Gastroesophageal sphincter (tissue), 3 donors: ENCODE measurements around the gene PCSK4.

Experiments used
- EP300 ChIP-seq: sonication (generic); formaldehyde crosslinking; IDR thresholded peaks from one replicate; pipeline ENCODE4 v1.6.1; 2017; ENCODE audit warnings: antibody characterized with exemption, mild to moderate bottlenecking
- POLR2A ChIP-seq, 2 donors: fragments of 450-650 bp; IDR thresholded peaks; one replicate each; pipeline ENCODE4 v1.6.1; 2017; ENCODE audit warnings: antibody characterized with exemption in 2 of 2, mild to moderate bottlenecking in 2 of 2, moderate library complexity in 1 of 2
- POLR2AphosphoS5 ChIP-seq: sonication (generic); formaldehyde crosslinking; IDR thresholded peaks from one replicate; pipeline ENCODE4 v1.6.1; 2017; ENCODE audit warnings: antibody characterized with exemption
- TF ChIP-seq, protein P1 (sequence below), 4 experiments: fragments of 200-600 bp in 2 of 4; fragments of 450-650 bp in 2 of 4; sonication (generic) in 1 of 4; IDR thresholded peaks; one replicate each; pipeline ENCODE4 v1.5.1; 2017 to 2019; ENCODE audit warnings: antibody characterized with exemption in 4 of 4, mild to moderate bottlenecking in 2 of 4, moderate library complexity in 2 of 4

DNA sequence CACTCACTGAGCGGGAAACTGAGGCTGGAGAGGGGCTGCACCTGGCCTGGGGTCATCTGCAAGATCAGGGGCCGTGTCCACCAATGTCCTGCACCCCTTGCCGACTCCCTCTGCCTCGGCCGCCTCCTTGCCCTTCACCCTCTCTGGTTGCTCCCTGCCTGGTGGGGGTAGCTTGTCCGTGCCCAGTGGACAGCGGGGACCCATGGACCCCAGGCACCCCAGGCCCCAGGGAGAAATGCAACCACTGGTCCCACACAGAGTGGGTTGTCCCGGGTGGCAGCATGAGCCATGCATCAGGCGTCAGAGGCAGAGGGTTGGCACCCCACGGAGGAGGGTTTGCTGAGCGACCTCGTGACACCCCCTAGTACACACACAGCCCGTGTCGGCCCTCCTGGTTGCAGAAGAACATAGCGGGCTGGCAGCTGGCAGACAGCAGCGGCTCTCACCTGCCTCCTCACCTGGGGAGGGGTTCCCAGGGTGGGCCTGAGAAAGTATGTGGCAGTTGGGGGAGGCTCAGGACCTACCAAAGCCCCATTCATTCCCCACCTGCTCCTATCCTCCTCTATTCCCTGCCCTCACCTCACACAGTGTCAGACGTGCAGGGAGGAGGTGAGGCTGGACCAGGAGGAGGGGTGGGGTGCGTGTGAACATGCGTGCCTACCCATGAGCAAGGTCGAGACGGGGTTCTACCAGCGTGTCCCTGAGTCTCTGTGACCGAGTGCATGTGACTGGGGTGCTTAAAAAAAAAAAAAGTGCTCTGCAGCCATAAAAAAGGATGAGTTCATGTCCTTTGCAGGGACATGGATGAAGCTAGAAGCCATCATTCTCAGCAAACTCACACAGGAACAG lies 14.0 kb upstream of the PCSK4 start:
- TF ChIP-seq, protein P1, sequence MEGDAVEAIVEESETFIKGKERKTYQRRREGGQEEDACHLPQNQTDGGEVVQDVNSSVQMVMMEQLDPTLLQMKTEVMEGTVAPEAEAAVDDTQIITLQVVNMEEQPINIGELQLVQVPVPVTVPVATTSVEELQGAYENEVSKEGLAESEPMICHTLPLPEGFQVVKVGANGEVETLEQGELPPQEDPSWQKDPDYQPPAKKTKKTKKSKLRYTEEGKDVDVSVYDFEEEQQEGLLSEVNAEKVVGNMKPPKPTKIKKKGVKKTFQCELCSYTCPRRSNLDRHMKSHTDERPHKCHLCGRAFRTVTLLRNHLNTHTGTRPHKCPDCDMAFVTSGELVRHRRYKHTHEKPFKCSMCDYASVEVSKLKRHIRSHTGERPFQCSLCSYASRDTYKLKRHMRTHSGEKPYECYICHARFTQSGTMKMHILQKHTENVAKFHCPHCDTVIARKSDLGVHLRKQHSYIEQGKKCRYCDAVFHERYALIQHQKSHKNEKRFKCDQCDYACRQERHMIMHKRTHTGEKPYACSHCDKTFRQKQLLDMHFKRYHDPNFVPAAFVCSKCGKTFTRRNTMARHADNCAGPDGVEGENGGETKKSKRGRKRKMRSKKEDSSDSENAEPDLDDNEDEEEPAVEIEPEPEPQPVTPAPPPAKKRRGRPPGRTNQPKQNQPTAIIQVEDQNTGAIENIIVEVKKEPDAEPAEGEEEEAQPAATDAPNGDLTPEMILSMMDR (IDR thresholded peaks at IDR 0.05), result no peak
- TF ChIP-seq POLR2A (IDR thresholded peaks at IDR 0.05), result no peak
- no peak for TF ChIP-seq EP300
- no peak for TF ChIP-seq POLR2AphosphoS5
